HG03196 (cell line): Measurements from ENCODE around the gene VWA8.
"Not testable (repeated sequence)": the region's sequence is repeated elsewhere in the genome, so short reads cannot be mapped to it uniquely, and the experiment has no call there.

Experiments used
- ATAC-seq: cut with Tn5 transposase; IDR thresholded peaks from one replicate; pipeline ENCODE4 v1.9.1; 2021; ENCODE audit not compliant: unreplicated experiment

VWA8 gene

GRCh38 chr13:41595298-41595697 lies 365.6 kb downstream of the VWA8 start:
- no peak for ATAC-seq

DNA sequence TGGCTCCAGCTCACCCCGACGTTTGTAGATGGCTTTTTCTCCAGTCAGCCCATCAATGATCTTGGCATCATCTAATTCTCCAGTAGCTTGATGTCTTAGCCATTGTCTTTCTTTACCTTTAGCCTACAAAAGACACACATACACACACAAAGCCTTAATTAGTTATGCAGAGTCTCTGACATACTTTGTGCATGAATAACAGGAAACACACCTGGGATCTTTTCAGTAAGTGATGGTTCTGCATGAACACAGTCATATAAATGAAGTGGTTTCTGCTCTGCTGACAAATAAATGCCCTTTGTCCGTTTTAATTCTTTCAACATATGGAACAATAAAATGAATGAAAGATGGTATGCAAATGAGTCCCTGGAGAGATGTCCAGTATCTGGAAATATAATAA lies 370.3 kb downstream of the VWA8 start:
- no peak for ATAC-seq

DNA sequence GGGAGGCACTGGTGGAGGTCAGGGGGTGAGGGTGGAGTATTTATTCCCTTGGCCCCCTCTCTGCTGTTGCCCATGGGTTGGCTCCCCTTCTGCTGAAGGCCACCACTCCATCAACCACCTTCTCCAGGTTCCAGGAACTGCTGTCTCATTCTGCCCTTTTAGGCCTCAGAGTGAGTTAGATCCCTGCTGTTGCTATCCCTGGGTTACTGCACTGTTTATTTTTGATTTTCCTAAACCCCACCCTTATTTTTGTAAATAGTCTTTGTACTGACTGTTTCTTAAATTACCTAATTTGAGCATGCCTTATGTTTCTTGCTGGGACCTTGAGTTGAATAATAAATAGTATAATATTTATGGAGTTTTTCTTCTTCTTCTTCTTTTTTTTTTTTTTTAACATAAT lies 370.8 kb downstream of the VWA8 start:
- ATAC-seq = no peak

GRCh38 chr13:41589434-41589833 lies 371.5 kb downstream of the VWA8 start:
- ATAC-seq = no peak

DNA sequence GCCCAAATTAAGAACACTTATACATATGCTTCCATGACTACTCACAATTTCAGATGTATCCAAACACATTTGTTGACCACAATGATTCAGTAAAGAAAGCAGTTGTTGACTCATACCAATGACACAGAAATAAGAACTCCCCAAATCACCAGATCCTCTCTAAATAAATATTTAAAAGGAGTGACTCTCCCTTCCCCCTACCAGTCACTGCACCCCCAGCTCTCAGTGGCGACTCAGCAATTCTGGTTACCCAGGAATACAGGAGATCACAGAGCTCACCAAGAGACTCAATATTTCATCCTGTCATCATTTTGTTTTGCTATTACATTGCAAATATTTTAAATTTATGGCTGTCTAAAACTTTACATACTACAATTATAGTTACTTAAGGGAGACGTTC lies 372.0 kb downstream of the VWA8 start:
- no peak for ATAC-seq

DNA sequence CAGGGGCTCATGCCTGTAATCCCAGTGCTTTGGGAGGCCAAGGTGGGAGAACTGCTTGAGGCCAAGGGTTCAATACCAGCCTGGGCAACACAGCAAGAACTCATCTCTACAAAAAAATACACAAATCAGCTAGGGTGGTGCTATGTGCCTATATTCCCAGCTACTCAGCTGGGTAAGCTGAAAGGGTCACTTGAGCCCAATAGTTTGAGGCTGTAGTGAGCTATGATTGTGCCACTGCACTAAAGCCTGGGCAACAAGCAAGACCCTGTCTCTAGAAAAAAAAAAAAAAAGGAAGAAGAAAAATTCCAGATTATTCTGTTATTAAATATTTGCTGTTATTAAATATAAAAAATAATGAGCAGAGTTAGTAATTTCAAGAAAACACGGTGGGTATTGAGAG lies 372.5 kb downstream of the VWA8 start:
- no peak for ATAC-seq

- ATAC-seq = no peak
These were observed 373.4 kb downstream of the VWA8 start for GRCh38 chr13:41587490-41587889.

- ATAC-seq = no peak
These were observed 374.7 kb downstream of the VWA8 start for GRCh38 chr13:41586216-41586615.

- ATAC-seq = no peak
These were observed 378.9 kb downstream of the VWA8 start for GRCh38 chr13:41582027-41582463.

DNA sequence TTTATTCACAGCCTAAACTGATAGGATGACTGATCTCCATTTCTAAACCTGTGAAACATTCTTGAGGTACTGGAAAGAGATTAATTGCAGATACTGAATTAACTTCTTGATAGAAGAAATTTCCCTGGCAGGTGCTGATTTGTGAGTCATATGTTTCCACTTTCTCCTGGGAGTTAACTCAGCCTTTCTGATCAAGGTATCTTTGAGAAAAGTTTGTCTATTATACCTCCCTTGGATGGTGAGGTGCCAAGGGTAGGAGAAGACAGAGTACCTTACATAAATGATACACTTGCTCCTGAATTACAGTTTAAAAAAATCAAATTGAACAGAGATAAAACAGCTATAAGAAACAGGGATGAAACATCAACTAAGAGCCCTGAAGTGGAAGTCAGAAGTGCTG lies 380.6 kb downstream of the VWA8 start:
- ATAC-seq = no peak

DNA sequence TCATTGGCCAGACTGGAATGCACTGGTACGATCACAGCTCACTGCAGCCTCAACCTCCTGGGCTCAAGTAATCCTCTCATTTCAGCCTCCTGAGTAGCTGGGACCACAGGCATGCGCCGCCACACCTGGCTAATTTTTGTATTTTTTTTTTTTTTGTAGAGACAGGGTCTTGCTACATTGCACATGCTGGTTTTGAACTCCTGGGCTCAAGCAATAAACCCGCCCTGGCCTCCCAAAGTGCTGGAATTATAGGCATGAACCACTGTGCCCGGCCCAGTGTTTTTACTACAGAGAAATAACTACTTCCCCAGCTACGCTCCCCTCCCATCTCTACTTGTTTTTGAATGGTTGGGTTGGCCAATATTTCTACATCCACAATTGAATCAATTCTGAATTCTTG lies 381.0 kb downstream of the VWA8 start:
- ATAC-seq = no peak

DNA sequence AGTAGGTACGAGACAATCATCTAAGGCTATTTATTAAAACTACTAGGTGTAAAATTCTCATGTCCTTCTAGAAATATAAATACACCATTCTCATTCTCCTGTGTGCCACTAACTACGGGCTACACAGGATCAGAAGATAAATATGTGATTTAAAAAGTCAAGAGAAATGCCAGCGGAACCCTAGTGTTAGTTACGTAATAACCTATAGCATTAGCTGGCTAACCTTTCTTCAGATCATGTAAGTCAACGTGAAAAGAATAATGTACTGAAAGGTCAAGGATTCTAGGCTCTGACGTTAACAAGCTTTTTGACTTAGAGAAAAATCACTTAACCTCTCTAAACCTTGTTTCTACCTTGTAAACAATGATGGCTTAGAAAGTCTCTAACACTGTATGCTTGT lies 381.7 kb downstream of the VWA8 start:
- ATAC-seq = no peak

GRCh38 chr13:41578371-41578770 lies 382.5 kb downstream of the VWA8 start:
- ATAC-seq = no peak

DNA sequence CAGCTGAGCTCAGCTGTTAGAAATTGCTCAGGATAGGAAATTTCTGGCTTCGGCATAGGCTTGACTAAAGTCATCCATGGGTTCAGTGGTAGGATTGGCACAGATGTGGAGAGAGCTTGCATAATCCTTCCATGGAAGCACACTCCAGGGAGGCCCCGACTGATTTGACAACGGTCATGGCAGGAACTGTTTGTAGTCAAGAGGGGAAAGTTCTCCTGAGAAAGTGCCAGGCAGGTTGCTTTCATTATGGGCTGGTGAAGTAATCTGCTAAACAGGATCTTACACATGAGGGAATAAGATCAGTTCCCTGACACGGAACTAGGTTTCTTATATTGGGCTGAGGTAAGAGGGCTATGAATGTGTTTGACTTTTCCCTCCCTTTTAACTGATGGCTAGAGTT lies 383.5 kb downstream of the VWA8 start:
- no peak for ATAC-seq

DNA sequence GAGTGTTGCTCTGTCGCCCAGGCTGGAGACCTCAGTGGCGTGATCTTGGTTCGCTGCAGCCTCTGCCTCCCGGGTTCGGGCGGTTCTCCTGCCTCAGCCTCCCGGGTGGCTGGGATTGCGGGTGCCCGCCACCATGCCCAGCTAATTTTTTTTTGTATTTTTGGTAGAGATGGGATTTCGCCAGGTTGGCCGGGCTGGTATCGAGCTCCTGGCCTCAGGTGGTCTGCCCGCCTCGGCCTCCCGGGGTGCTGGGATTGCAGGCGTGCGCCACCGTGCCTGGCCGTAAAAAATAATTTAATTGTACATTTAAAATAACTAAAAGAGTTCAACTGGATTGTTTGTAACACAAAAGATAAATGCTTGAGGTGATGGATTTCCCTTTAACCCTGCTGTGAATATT lies 387.3 kb downstream of the VWA8 start:
- not testable (repeated sequence) for ATAC-seq

DNA sequence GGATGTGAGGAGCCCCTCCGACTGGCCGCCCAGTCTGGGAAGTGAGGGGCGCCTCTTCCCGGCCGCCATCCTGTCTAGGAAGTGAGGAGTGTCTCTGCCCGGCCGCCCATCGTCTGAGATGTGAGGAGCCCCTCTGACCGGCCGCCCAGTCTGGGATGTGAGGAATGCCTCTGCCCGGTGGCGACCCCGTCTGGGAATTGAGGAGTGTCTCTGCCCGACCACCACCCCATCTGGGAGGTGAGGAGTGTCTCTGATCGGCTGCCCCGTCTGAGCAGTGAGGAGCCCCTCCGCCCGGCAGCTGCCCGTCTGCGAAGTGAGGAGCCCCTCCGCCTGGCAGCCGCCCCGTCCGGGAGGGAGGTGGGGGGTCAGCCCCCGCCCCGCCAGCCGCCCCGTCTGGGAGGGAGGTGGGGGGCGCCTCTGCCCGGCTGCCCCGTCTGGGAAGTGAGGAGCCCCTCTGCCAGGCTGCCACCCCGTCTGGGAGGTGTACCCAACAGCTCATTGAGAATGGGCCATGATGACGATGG lies 389.0 kb downstream of the VWA8 start:
- ATAC-seq = not testable (repeated sequence)

DNA sequence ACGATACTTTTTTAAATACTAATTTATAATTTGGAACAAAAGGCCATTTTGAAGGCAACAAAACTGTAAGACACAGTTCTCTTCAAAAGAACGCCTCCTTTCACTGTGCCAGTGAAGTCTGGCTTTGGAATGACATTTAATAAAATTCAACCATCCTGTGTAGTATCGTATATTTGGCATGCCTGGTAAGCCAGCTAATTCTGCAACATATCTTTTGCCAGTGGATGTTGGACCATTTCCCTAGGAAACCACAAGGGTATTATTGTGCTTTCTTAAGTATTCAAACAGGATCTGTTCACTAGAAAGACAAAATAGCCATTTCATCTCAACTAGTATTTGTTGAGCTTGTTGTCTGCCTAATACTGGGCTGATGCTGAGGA lies 391.9 kb downstream of the VWA8 start:
- no peak for ATAC-seq

GRCh38 chr13:41568143-41568971 lies 392.6 kb downstream of the VWA8 start:
- no peak for ATAC-seq

DNA sequence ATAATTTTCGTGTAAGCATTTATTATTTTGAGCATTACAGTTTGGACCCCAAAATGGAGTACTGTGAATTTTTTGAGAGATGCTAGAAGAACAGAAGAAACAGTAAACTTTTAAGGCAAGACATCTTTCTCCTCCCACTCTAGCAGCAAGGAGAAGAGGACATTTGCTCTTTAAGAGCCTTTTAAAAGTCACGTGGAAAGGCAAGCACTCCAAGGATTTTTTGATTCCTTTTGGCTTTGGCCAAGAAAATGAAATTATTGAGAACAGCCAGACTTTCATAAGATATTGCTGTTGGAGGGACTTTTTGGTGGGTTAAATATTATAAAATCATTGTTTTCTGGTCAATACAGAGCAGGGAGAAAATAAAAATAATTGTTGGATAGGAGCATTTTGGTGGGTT lies 393.5 kb downstream of the VWA8 start:
- no peak for ATAC-seq

DNA sequence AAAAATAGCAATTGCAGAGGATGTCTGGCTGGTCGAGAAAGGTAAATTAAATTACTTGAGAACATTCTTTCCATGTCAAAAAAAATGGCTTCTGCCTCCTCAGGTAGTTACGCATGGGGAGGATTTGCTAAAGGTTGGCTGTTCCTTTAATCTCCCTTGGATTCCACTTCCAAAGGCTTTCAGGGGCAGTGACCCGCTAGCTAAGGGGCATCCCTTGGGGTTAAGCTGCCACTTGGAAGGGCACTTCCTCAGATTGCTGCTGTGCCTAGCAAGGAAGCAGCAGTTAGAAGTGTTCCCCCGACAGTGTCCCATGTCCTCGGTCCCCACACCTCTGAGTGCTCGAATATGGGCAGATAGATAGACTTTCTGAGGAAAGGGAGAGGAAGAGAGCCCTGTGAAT lies 395.1 kb downstream of the VWA8 start:
- ATAC-seq = no peak

DNA sequence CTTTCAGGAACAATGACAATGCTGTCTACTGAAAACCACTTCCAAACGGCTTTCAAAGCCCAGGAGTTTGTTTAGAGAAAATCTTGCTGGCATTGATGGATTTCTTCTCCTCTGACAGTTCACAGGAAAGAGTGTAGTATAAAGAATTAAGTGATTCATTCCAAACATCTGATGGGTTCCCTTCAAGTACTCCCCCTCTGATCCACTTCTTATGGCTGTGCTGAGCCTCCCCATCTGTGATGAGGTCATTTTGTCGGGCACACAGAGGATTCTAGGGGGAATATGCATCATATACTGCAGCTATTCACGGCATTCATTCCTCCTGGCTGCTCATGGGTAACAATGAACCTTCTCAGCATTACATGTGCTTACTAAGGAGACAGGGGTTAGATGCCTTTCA lies 395.7 kb downstream of the VWA8 start:
- ATAC-seq = no peak

GRCh38 chr13:41563984-41564365 lies 396.9 kb downstream of the VWA8 start:
- no peak for ATAC-seq
